Hepatocyte (in vitro differentiated cells): ENCODE results near the gene APOBEC3C. TPM values are rescaled to one million over a fixed set of nuclear protein-coding genes. Genes with fewer than 3 reads are reported as not detected.

Experiments
- DNase-seq: peaks from one replicate; pipeline ENCODE4 v3.0.0-alpha.2; 2016; ENCODE audit warnings: low spot score
- H2AFZ ChIP-seq: fragments of 200-600 bp; sonication (generic); 2 replicates; pipeline ENCODE4 v1.6.0; 2016; ENCODE audit warnings: antibody characterized with exemption, mild to moderate bottlenecking
- H3K27ac ChIP-seq: fragments of 200-600 bp; sonication (generic); 2 replicates; pipeline ENCODE4 v1.5.1; 2016; ENCODE audit warnings: mild to moderate bottlenecking
- H3K27me3 ChIP-seq: fragments of 200-600 bp; sonication (generic); 2 replicates; pipeline ENCODE4 v1.6.1; 2016
- H3K36me3 ChIP-seq: fragments of 200-600 bp; sonication (generic); replicated peaks from 2 replicates; pipeline ENCODE4 v1.5.1; 2016; ENCODE audit warnings: low read depth; ENCODE audit not compliant: insufficient read depth
- H3K4me1 ChIP-seq: fragments of 200-600 bp; sonication (generic); 2 replicates; pipeline ENCODE4 v1.5.1; 2016; ENCODE audit warnings: mild to moderate bottlenecking, moderate library complexity; ENCODE audit not compliant: insufficient read depth
- H3K4me2 ChIP-seq: fragments of 200-600 bp; sonication (generic); 2 replicates; pipeline ENCODE4 v1.6.0; 2016
- H3K4me3 ChIP-seq: fragments of 200-600 bp; sonication (generic); 2 replicates; pipeline ENCODE4 v1.5.1; 2016; ENCODE audit warnings: mild to moderate bottlenecking
- H3K79me2 ChIP-seq: fragments of 200-600 bp; sonication (generic); 2 replicates; pipeline ENCODE4 v1.6.0; 2017; ENCODE audit warnings: mild to moderate bottlenecking
- H3K9me2 ChIP-seq: fragments of 200-600 bp; sonication (generic); replicated peaks from 2 replicates; pipeline ENCODE4 v1.6.0; 2017; ENCODE audit warnings: mild to moderate bottlenecking; ENCODE audit not compliant: insufficient read depth
- H3K9me3 ChIP-seq: fragments of 200-600 bp; sonication (generic); 2 replicates; pipeline ENCODE4 v1.5.1; 2016; ENCODE audit warnings: low read depth, mild to moderate bottlenecking
- H4K20me1 ChIP-seq: fragments of 200-600 bp; sonication (generic); 2 replicates; pipeline ENCODE4 v1.6.0; 2016; ENCODE audit warnings: mild to moderate bottlenecking; ENCODE audit not compliant: insufficient read depth, poor library complexity, severe bottlenecking
- EZH2 ChIP-seq: fragments of 200-600 bp; sonication (generic); IDR thresholded peaks from 2 replicates; pipeline ENCODE4 v1.6.1; 2016; ENCODE audit warnings: antibody characterized with exemption, mild to moderate bottlenecking, borderline replicate concordance
- EZH2phosphoT487 ChIP-seq: fragments of 200-600 bp; sonication (generic); IDR thresholded peaks from one replicate; pipeline ENCODE4 v1.6.1; 2018; ENCODE audit warnings: antibody characterized with exemption, mild to moderate bottlenecking, low read depth, moderate library complexity; ENCODE audit not compliant: unreplicated experiment, severe bottlenecking
- WGBS: methylation state at CpG from one replicate; pipeline ENCODE4 v1.1.6; 2016; ENCODE audit warnings: low lambda C conversion rate; ENCODE audit errors: missing lambda C conversion rate; 5-methylcytosine and 5-hydroxymethylcytosine counted together
- polyA plus RNA-seq: library from polyadenylated mRNA; unstranded; fragments of >200 nt; fragmentation: Nextera tagmentation; extraction: Ambion mirVana; gene quantifications from 2 replicates; pipeline ENCODE4 v1.2.1, GENCODE V29; 2016
- total RNA-seq: library from RNA; depleted of rRNA; stranded (reverse); fragments of >200 nt; gene quantifications from 2 replicates; pipeline ENCODE4 v1.2.3, GENCODE V29; 2014
- TF ChIP-seq, protein P1 (sequence below): fragments of 200-600 bp; sonication (generic); IDR thresholded peaks from 2 replicates; pipeline ENCODE4 v1.5.1; 2016; ENCODE audit warnings: antibody characterized with exemption, mild to moderate bottlenecking; ENCODE audit not compliant: poor library complexity

Gene APOBEC3C
- total RNA-seq (7.4 and 8.0 TPM in 2 replicates), polyA plus RNA-seq (36.8 and 56.7 TPM in 2 replicates)

DNA sequence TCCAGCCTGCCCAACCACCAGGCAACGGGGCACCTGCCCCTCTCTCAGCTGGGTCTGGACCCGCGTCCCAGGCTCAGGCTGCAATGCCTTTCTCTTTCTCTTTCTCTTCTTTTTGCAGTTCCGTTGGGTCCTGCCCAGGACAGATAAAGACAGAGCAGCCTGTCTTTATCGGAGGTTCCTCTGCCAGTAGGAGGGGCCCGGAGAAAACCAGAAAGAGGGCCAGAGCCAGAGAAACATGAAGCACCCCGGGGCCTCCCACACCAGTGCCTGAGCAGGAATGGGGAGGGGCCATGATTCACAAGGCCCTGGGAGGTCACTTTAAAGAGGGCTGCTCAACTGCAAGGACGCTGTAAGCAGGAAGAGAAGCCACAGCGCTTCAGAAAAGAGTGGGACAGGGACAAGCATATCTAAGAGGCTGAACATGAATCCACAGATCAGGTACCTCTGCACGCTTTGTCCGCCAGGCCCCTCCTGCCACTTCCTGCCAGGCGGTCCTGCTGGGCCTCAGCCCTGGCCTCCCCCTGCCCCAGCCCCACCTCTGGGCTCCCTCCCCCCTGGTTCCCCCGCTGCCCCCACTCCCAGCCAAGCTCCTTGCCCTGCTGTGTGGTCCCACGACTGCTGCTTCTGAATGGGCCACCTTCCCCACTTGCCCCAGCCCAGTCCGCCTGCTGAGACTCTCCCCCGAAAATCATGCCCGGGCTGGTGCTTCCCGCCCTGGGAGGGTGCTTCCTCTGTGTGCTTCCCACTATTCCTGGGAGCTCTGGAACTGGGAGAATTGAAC lies at the start of gene APOBEC3C:
Gene APOBEC3C, plus strand, starts transcription at position 316 of the 781 bp plus-strand sequence. Its CDS starts 106 bp downstream, at position 422.
- H3K4me3 ChIP-seq: peak within 1 kb of the TSS; percentile 77
- H3K79me2 ChIP-seq: peaks cover 14% of the 10 kb centered on the region
- 11% methylated on average over 15 of the region's 18 CpGs for WGBS
- H3K27me3 ChIP-seq: no peaks in the 10 kb centered on the region
- no peak for TF ChIP-seq EZH2
- TF ChIP-seq, protein P1, sequence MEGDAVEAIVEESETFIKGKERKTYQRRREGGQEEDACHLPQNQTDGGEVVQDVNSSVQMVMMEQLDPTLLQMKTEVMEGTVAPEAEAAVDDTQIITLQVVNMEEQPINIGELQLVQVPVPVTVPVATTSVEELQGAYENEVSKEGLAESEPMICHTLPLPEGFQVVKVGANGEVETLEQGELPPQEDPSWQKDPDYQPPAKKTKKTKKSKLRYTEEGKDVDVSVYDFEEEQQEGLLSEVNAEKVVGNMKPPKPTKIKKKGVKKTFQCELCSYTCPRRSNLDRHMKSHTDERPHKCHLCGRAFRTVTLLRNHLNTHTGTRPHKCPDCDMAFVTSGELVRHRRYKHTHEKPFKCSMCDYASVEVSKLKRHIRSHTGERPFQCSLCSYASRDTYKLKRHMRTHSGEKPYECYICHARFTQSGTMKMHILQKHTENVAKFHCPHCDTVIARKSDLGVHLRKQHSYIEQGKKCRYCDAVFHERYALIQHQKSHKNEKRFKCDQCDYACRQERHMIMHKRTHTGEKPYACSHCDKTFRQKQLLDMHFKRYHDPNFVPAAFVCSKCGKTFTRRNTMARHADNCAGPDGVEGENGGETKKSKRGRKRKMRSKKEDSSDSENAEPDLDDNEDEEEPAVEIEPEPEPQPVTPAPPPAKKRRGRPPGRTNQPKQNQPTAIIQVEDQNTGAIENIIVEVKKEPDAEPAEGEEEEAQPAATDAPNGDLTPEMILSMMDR: no peak
- TF ChIP-seq EZH2phosphoT487: no peak
- H3K27ac ChIP-seq: peak within 1 kb of the TSS; percentile 96
- H3K4me1 ChIP-seq: peaks cover 24% of the 10 kb centered on the region
- H4K20me1 ChIP-seq: no peaks in the 10 kb centered on the region
- no peaks in the 10 kb centered on the region for H3K9me2 ChIP-seq
- H3K4me2 ChIP-seq: peak within 1 kb of the TSS; percentile 95
- peak within 1 kb of the TSS; percentile 91 for H2AFZ ChIP-seq
- peak; percentile 90 for DNase-seq
- no peaks in the 10 kb centered on the region for H3K9me3 ChIP-seq
- H3K36me3 ChIP-seq: no peaks in the 10 kb centered on the region

DNA sequence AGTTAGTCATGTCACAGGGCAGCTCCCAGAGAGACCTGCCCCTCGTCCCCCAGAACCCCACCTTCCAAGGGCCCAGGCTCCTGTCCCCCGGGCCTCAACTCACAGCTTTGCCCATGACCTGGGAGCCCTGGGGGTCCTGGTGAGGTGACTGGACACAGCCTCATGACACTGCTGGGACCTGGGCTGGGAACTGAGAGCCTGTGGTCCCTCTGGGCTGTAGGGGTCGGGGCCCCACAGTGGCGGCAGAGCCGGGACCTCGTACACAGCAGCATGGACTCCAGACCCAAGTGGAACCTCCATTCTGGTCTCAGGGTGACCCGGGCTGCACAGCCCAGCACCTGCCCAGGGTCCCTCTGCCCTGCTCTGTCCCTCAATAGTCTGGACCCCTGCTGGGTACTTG lies 49.8 kb upstream of the APOBEC3C start:
- Histone ChIP-seq H3K4me2 (peak overlapping the region; percentile 38), H2AFZ (no peak overlapping the region), H3K9me3 (no peaks in the 10 kb centered on the region), H3K4me3 (no peak overlapping the region), H3K9me2 (no peaks in the 10 kb centered on the region), H3K4me1 (peaks cover 16% of the 10 kb centered on the region), H3K79me2 (no peaks in the 10 kb centered on the region), H4K20me1 (no peaks in the 10 kb centered on the region), H3K36me3 (no peaks in the 10 kb centered on the region), H3K27me3 (no peaks in the 10 kb centered on the region), H3K27ac (peak overlapping the region; percentile 73)
- no peak for DNase-seq
- WGBS: 87% methylated on average over 7 of the region's 7 CpGs
- no peak for TF ChIP-seq EZH2
- TF ChIP-seq EZH2phosphoT487: no peak
- TF ChIP-seq, protein P1: no peak

DNA sequence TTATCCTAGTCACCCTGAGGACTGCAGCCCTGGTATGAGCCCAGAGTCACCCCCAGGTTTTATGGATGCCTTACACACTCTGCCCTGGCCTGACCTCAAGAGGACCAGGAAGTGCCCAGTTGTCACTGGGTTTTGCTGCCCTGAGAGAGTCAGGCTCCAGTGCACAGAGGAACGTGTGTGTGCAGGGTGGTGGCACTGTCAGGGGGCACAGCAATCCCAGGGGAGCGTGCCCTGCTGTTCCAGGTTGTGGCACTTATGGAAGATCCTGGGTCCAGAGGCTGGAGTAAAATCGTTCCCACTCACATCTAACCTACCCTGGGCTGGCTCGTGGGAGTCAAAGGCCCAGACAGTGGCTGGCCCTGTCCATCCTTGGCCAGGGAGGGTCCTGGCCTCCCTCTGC lies 49.1 kb upstream of the APOBEC3C start:
- Histone ChIP-seq H3K4me2 (no peak overlapping the region), H3K4me1 (peaks cover 16% of the 10 kb centered on the region), H2AFZ (no peak overlapping the region), H3K27me3 (no peaks in the 10 kb centered on the region), H3K9me3 (no peaks in the 10 kb centered on the region), H3K36me3 (no peaks in the 10 kb centered on the region), H3K79me2 (no peaks in the 10 kb centered on the region), H4K20me1 (no peaks in the 10 kb centered on the region), H3K27ac (no peak overlapping the region), H3K9me2 (no peaks in the 10 kb centered on the region), H3K4me3 (no peak overlapping the region)
- DNase-seq: no peak
- TF ChIP-seq EZH2phosphoT487 (no peak), EZH2 (no peak)
- TF ChIP-seq, protein P1: no peak
- WGBS: 85% methylated on average over 4 of the region's 4 CpGs
